HTERT RPE-1 (cell line): ENCODE data around the gene DGKA.
"Not testable (repeated sequence)": the region's sequence is repeated elsewhere in the genome, so short reads cannot be mapped to it uniquely, and the experiment has no call there.

Source experiments
- in situ Hi-C: fragments of 300-500 bp; cut with MboI; formaldehyde crosslinking; loops from 4 replicates; pipeline ENCODE4 v1.14.3; 2020; ENCODE audit warnings: low sequenced_read_pairs

Gene DGKA

GRCh38 chr12:55930771-55931316 is at the start of gene DGKA:
Gene DGKA (plus strand): TSS chr12:55931162. CDS start chr12:55936504, 5,342 bp downstream.
- in situ Hi-C loops = no loop called here

GRCh38 chr12:55885113-55885512 is 45.8 kb upstream of the DGKA start:
- in situ Hi-C loops = no loop called here

- in situ Hi-C loops = no loop called here
Observed at GRCh38 chr12:55891310-55891709, 39.7 kb upstream of the DGKA start.

GRCh38 chr12:55893723-55894122 is 37.2 kb upstream of the DGKA start:
- in situ Hi-C loops = no loop called here

GRCh38 chr12:55899082-55899481 is 31.9 kb upstream of the DGKA start:
- in situ Hi-C loops = no loop called here

GRCh38 chr12:55901881-55902490 is 29.0 kb upstream of the DGKA start:
- in situ Hi-C loops = no loop called here

- in situ Hi-C loops = no loop called here
Observed at GRCh38 chr12:55906056-55906455, 24.9 kb upstream of the DGKA start.

- in situ Hi-C loops = no loop called here
Observed at GRCh38 chr12:55908726-55909512, 22.0 kb upstream of the DGKA start.

- in situ Hi-C loops = no loop called here
Observed at GRCh38 chr12:55909513-55909884, 21.5 kb upstream of the DGKA start.

- in situ Hi-C loops = no loop called here
Observed at GRCh38 chr12:55912908-55913307, 18.1 kb upstream of the DGKA start.

GRCh38 chr12:55915482-55915859 is 15.5 kb upstream of the DGKA start:
- in situ Hi-C loops = no loop called here

- in situ Hi-C loops = not testable (repeated sequence)
Observed at GRCh38 chr12:55919032-55919431, 11.9 kb upstream of the DGKA start.

- in situ Hi-C loops = no loop called here
Observed at GRCh38 chr12:55922126-55922525, 8.8 kb upstream of the DGKA start.

GRCh38 chr12:55923648-55924047 is 7.3 kb upstream of the DGKA start:
- in situ Hi-C loops = not testable (repeated sequence)

GRCh38 chr12:55925371-55925770 is 5.6 kb upstream of the DGKA start:
- in situ Hi-C loops = no loop called here

GRCh38 chr12:55925870-55926737 is 4.9 kb upstream of the DGKA start:
- in situ Hi-C loops = no loop called here

- in situ Hi-C loops = no loop called here
Observed at GRCh38 chr12:55926738-55927587, 4.0 kb upstream of the DGKA start.

GRCh38 chr12:55927588-55928502 is 3.1 kb upstream of the DGKA start, which contains the start of gene PYM1:
Gene PYM1 (minus strand): TSS chr12:55927894. CDS start chr12:55927761, 133 bp downstream.
- in situ Hi-C loops = no loop called here

- in situ Hi-C loops = no loop called here
Observed at GRCh38 chr12:55929306-55929791, 1.6 kb upstream of the DGKA start.
